DND-41 (cell line): ENCODE results near the gene SSH3.

Experiments used
- CTCF ChIP-seq: IDR thresholded peaks from 2 replicates; pipeline ENCODE4 v1.5.1; 2012; ENCODE audit warnings: borderline replicate concordance, low read length, moderate library complexity, mild to moderate bottlenecking; ENCODE audit not compliant: poor library complexity, severe bottlenecking; ENCODE audit errors: extremely low read depth
- EZH2 ChIP-seq: IDR thresholded peaks from 3 replicates; pipeline ENCODE4 v1.6.1; 2012; ENCODE audit warnings: borderline replicate concordance, low read depth, mild to moderate bottlenecking, moderate library complexity, low read length, inconsistent platforms; ENCODE audit not compliant: severe bottlenecking

- TF ChIP-seq CTCF, result no peak
- no peak for TF ChIP-seq EZH2
These were observed 33.9 kb downstream of the SSH3 start for GRCh38 chr11:67337257-67337656.
